Measurements from ENCODE around the gene TDRD1. TPM values are rescaled to one million over a fixed set of nuclear protein-coding genes. Genes with fewer than 3 reads are reported as not detected.

The TDRD1 gene
- total and polyA plus RNA-seq, 9 donors: 0.17 to 1.4 (median 0.51) TPM

- no peak for DNase-seq
- H3K27me3 ChIP-seq: no peaks in the 10 kb centered on the region
- TF ChIP-seq, protein P1, sequence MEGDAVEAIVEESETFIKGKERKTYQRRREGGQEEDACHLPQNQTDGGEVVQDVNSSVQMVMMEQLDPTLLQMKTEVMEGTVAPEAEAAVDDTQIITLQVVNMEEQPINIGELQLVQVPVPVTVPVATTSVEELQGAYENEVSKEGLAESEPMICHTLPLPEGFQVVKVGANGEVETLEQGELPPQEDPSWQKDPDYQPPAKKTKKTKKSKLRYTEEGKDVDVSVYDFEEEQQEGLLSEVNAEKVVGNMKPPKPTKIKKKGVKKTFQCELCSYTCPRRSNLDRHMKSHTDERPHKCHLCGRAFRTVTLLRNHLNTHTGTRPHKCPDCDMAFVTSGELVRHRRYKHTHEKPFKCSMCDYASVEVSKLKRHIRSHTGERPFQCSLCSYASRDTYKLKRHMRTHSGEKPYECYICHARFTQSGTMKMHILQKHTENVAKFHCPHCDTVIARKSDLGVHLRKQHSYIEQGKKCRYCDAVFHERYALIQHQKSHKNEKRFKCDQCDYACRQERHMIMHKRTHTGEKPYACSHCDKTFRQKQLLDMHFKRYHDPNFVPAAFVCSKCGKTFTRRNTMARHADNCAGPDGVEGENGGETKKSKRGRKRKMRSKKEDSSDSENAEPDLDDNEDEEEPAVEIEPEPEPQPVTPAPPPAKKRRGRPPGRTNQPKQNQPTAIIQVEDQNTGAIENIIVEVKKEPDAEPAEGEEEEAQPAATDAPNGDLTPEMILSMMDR (IDR thresholded peaks at IDR 0.05): no peak
- TF ChIP-seq EP300 (IDR thresholded peaks at IDR 0.05): no peak
- TF ChIP-seq POLR2A (IDR thresholded peaks at IDR 0.05): no peak
- H3K4me3 ChIP-seq: no peak overlapping the region
- intact Hi-C loops (cut with DNase I): loop anchor here in 1 of 4 donors (10.0 kb wide), 1 partner anchor 86 kb away; the partner anchor contains the start of genes CCDC186 and TDRD1
- no peak overlapping the region for H3K27ac ChIP-seq
- H3K36me3 ChIP-seq: no peaks in the 10 kb centered on the region
- no peaks in the 10 kb centered on the region for H3K9me3 ChIP-seq
- H3K4me1 ChIP-seq (ENCODE audit: insufficient read depth): peaks cover 4% of the 10 kb centered on the region
- 64 to 77% (median 66%) methylated on average over 2 of the region's 2 CpGs for WGBS, 3 donors
Observed at GRCh38 chr10:114261076-114261475, 81.9 kb downstream of the TDRD1 start.

- peaks cover 4% of the 10 kb centered on the region for H3K4me1 ChIP-seq (ENCODE audit: insufficient read depth)
- DNase-seq: no peak
- TF ChIP-seq POLR2A (IDR thresholded peaks at IDR 0.05) (no peak), EP300 (IDR thresholded peaks at IDR 0.05) (no peak)
- TF ChIP-seq, protein P1 (IDR thresholded peaks at IDR 0.05): no peak
- H3K27me3 ChIP-seq: no peaks in the 10 kb centered on the region
- no peaks in the 10 kb centered on the region for H3K36me3 ChIP-seq
- no peak overlapping the region for H3K27ac ChIP-seq
- intact Hi-C loops (cut with DNase I): loop anchor here in 1 of 4 donors (10.0 kb wide), 1 partner anchor 88 kb away; the partner anchor contains the start of genes CCDC186 and TDRD1
- H3K4me3 ChIP-seq: no peak overlapping the region
- WGBS, 3 donors: 70 to 80% (median 75%) methylated on average over 4 of the region's 4 CpGs
- H3K9me3 ChIP-seq: no peaks in the 10 kb centered on the region
Observed at GRCh38 chr10:114262496-114262895, 83.3 kb downstream of the TDRD1 start.

DNA sequence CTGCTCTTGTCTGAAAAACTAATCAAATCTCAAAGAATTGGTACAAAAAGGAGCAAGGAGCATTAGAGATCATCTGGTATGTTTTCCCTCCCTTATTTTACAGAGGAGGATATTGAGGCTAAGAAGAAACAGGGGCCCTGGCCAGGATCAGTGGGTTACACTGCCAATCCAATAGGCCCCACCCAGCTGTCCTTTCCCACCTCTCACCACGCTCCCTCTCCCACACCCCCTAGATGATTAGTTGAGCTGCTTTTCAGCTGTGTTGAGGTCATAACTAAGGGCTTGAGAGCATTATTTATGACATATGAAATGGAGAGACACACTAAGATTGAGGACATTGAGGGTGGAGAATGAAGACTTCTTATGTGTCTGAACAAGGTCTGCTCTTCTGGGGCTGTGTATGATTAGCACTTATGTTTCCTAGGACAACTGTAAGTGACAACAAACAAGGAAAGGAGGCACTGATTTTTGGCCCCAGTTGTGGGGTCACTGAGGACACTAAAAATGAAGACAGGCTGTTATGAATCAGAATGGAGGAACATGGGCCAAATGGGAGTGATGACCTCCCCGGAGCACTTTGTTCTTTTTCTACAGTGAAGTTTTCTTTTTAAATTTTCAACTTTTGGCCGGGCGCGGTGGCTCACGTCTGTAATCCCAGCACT, 86.4 kb downstream of the TDRD1 start:
- Histone ChIP-seq H3K36me3 (no peaks in the 10 kb centered on the region), H3K27ac (no peak overlapping the region), H3K4me1 (ENCODE audit: insufficient read depth) (no peaks in the 10 kb centered on the region), H3K27me3 (no peaks in the 10 kb centered on the region), H3K9me3 (no peaks in the 10 kb centered on the region), H3K4me3 (no peak overlapping the region)
- intact Hi-C loops (cut with DNase I): loop anchor here in 1 of 4 donors (10.0 kb wide), 1 partner anchor 91 kb away; the partner anchor contains the start of genes CCDC186 and TDRD1
- DNase-seq: peak in 2 of 5 donors; percentile 38 to 62
- no peak for TF ChIP-seq EP300 (IDR thresholded peaks at IDR 0.05)
- TF ChIP-seq POLR2A (IDR thresholded peaks at IDR 0.05): no peak
- TF ChIP-seq, protein P1 (IDR thresholded peaks at IDR 0.05): no peak
- 32 to 39% (median 35%) methylated on average over 6 of the region's 6 CpGs for WGBS, 3 donors

DNA sequence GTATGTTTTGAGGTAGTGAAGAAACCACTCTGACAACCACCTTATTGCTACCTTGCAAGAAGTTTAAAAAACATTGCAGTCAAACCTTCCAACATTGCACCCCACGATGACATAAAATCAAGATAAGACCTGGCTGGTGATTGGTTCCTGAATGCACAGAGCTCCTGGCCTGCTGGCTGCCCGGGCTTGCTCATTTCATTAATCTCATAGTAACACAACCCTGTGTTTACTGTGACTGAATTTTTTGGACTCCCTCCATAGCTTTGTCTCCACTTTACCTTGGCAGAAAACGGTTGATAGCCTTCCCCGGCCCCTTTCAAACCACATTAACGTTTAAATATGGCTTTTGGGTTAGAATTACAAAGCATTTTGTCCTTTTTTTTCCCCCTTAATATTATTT, 87.4 kb downstream of the TDRD1 start:
- Histone ChIP-seq H3K4me1 (ENCODE audit: insufficient read depth) (no peaks in the 10 kb centered on the region), H3K27me3 (no peaks in the 10 kb centered on the region), H3K36me3 (no peaks in the 10 kb centered on the region), H3K9me3 (no peaks in the 10 kb centered on the region), H3K4me3 (no peak overlapping the region), H3K27ac (no peak overlapping the region)
- intact Hi-C loops (cut with DNase I): loop anchor here in 1 of 4 donors (10.0 kb wide), 1 partner anchor 92 kb away; the partner anchor contains the start of genes CCDC186 and TDRD1
- TF ChIP-seq EP300 (IDR thresholded peaks at IDR 0.05): no peak
- no peak for TF ChIP-seq POLR2A (IDR thresholded peaks at IDR 0.05)
- TF ChIP-seq, protein P1 (IDR thresholded peaks at IDR 0.05): no peak
- DNase-seq: no peak
- WGBS, 3 donors: 18 to 27% (median 24%) methylated on average over 5 of the region's 5 CpGs
